Tibial artery (tissue), 4 donors: Measurements from ENCODE around the gene RLN3.

Source experiments
- DNase-seq, 2 donors: peaks; one replicate each; pipeline ENCODE4 v3.0.0-alpha.2; 2019
- H3K27ac ChIP-seq, 2 donors: fragments of 200-600 bp; sonication (generic) in 1 of 2; 1 replicate in 1 of 2; 2 replicates in 1 of 2; pipeline ENCODE4 v1.5.1; 2018 to 2019; ENCODE audit warnings: mild to moderate bottlenecking in 1 of 2
- H3K27me3 ChIP-seq, 2 donors: fragments of 200-600 bp; sonication (generic) in 1 of 2; one replicate each; pipeline versions ENCODE4 v1.5.1 to v1.6.0; 2016 to 2019
- H3K36me3 ChIP-seq, 3 donors: fragments of 200-600 bp; sonication (generic) in 2 of 3; one replicate each; pipeline ENCODE4 v1.5.1; 2016 to 2019; ENCODE audit warnings: mild to moderate bottlenecking in 2 of 3
- H3K4me1 ChIP-seq, 4 donors: fragments of 200-600 bp; sonication (generic) in 2 of 4; 1 replicate in 3 of 4; 2 replicates in 1 of 4; pipeline ENCODE4 v1.5.1; 2016 to 2019
- H3K4me3 ChIP-seq, 2 donors: fragments of 200-600 bp; sonication (generic) in 1 of 2; 1 replicate in 1 of 2; 2 replicates in 1 of 2; pipeline ENCODE4 v1.5.1; 2018 to 2019; ENCODE audit warnings: mild to moderate bottlenecking in 2 of 2
- H3K9me3 ChIP-seq, 3 donors: fragments of 200-600 bp; sonication (generic) in 1 of 3; one replicate each; pipeline ENCODE4 v1.5.1; 2016 to 2019
- CTCF ChIP-seq, 2 experiments: fragments of 200-600 bp in 1 of 2; fragments of 450-650 bp in 1 of 2; IDR thresholded peaks; one replicate each; pipeline ENCODE4 v1.5.1; 2017 to 2019; ENCODE audit warnings: antibody characterized with exemption in 2 of 2, mild to moderate bottlenecking in 1 of 2, moderate library complexity in 1 of 2
- intact Hi-C: fragments of 100-400 bp; cut with DNase I; formaldehyde crosslinking; loops from one replicate; pipeline ENCODE4 v1.15.0; 2023; ENCODE audit warnings: low total_unique reads

Gene RLN3

DNA sequence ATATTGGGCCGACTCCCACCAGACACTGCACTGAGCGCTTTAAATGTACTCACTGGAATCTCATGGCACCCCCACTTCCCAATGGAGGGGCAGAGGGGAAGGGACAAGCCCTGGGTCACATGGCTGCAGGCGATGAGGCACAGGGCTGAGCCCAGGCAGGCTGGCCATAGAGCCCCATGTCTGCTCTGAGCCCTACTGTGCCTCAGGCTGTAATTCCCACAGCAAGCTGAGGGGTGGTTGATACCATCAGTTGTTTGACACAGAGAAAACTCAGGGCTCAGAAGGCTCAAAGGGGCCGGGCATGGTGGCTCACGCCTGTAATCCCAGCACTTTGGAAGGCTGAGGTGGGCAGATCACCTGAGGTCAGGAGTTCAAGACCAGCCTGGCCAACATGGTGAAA is 46.9 kb upstream of the RLN3 start:
- Histone ChIP-seq H3K4me3 (no peak overlapping the region), H3K36me3 (peaks cover 0 to 31% (median 5%) of the 10 kb centered on the region in 3 donors), H3K27me3 (no peaks in the 10 kb centered on the region), H3K4me1 (peaks cover 0 to 32% (median 21%) of the 10 kb centered on the region in 4 donors), H3K9me3 (no peaks in the 10 kb centered on the region), H3K27ac (no peak overlapping the region)
- no peak for TF ChIP-seq CTCF (IDR thresholded peaks at IDR 0.05)
- DNase-seq, result no peak
- intact Hi-C loops, result no loop called here

GRCh38 chr19:13981467-13981866 is 46.5 kb upstream of the RLN3 start:
- Histone ChIP-seq H3K9me3 (no peaks in the 10 kb centered on the region), H3K27me3 (no peaks in the 10 kb centered on the region), H3K4me3 (no peak overlapping the region), H3K36me3 (peaks cover 0 to 27% (median 5%) of the 10 kb centered on the region in 3 donors), H3K4me1 (peaks cover 0 to 32% (median 24%) of the 10 kb centered on the region in 4 donors), H3K27ac (no peak overlapping the region)
- DNase-seq, result no peak
- intact Hi-C loops, result no loop called here
- no peak for TF ChIP-seq CTCF (IDR thresholded peaks at IDR 0.05)

- intact Hi-C loops, result no loop called here
- TF ChIP-seq CTCF (IDR thresholded peaks at IDR 0.05), result no peak
- no peak for DNase-seq
- Histone ChIP-seq H3K4me1 (peaks cover 0 to 33% (median 28%) of the 10 kb centered on the region in 4 donors), H3K27ac (no peak overlapping the region), H3K27me3 (no peaks in the 10 kb centered on the region), H3K4me3 (no peak overlapping the region), H3K36me3 (peaks cover 0 to 25% (median 5%) of the 10 kb centered on the region in 3 donors), H3K9me3 (no peaks in the 10 kb centered on the region)
These were observed 45.9 kb upstream of the RLN3 start for GRCh38 chr19:13981988-13982501.

GRCh38 chr19:13982773-13983172 is 45.2 kb upstream of the RLN3 start:
- intact Hi-C loops, result no loop called here
- no peak for TF ChIP-seq CTCF (IDR thresholded peaks at IDR 0.05)
- Histone ChIP-seq H3K27ac (no peak overlapping the region), H3K27me3 (no peaks in the 10 kb centered on the region), H3K4me3 (no peak overlapping the region), H3K9me3 (no peaks in the 10 kb centered on the region), H3K36me3 (peaks cover 0 to 25% (median 5%) of the 10 kb centered on the region in 3 donors), H3K4me1 (peaks cover 0 to 37% (median 32%) of the 10 kb centered on the region in 4 donors)
- DNase-seq, result no peak

DNA sequence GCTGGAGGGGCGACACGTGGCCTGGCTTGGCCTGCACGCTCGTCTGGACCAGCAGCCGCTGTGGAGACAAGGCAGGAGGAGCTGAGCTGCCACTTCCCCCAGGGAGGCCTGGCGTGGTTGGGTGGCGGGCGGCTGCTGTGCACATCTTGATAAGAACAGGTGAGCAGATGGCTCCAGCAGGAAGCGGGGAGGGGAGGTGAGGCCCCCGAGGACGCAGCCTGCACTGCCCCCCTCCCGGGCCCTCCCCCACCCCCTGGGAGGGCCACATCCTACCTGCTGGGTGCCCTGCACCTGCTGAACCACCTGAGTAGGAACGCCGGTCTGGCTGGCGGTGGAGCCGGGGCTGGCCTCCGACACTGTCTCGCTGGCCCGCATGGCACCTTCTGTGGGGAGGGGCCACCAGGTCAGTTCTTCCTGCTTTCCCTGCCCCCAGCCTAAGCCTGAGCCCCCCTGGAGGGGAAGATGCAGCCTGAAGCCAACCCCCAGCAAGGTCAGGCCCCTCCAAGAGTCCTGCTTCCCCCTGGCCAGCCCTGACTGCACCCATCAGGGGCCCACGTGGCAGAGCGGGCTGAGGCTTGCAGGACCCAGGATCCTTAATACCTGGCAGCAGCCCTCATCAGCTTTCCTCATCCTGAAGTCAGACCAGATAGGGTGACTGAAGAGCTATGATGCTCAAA is 44.6 kb upstream of the RLN3 start:
- Histone ChIP-seq H3K4me3 (no peak overlapping the region), H3K27ac (no peak overlapping the region), H3K9me3 (no peaks in the 10 kb centered on the region), H3K27me3 (no peaks in the 10 kb centered on the region), H3K36me3 (peaks cover 0 to 25% (median 5%) of the 10 kb centered on the region in 3 donors), H3K4me1 (peaks cover 0 to 31% (median 27%) of the 10 kb centered on the region in 4 donors)
- DNase-seq, result no peak
- intact Hi-C loops, result no loop called here
- no peak for TF ChIP-seq CTCF (IDR thresholded peaks at IDR 0.05)
